ENCODE results near the gene CMSS1.

CMSS1 gene

GRCh38 chr3:99984668-99985067, 167.0 kb downstream of the CMSS1 start:
- no peak for TF ChIP-seq CTCF (IDR thresholded peaks at IDR 0.05; ENCODE audit: low read depth, low read length)
- H3K9me3 ChIP-seq = no peaks in the 10 kb centered on the region

GRCh38 chr3:99990179-99990578, 172.5 kb downstream of the CMSS1 start:
- no peak for DNase-seq
- Histone ChIP-seq H3K27me3 (no peaks in the 10 kb centered on the region), H3K36me3 (no peaks in the 10 kb centered on the region), H3K4me1 (no peaks in the 10 kb centered on the region), H3K9me3 (no peaks in the 10 kb centered on the region; the same call in 1 of the 2 replicates), H3K4me3 (ENCODE audit: low read depth, low read length) (no peak overlapping the region)
- TF ChIP-seq CTCF (IDR thresholded peaks at IDR 0.05; ENCODE audit: low read depth, low read length) = no peak

More at GRCh38 chr3:99984668-99985067, 167.0 kb downstream of the CMSS1 start:
- no peak for DNase-seq
- no peaks in the 10 kb centered on the region for H3K36me3 ChIP-seq
- H3K27me3 ChIP-seq = no peaks in the 10 kb centered on the region
- no peak overlapping the region for H3K4me3 ChIP-seq (ENCODE audit: low read depth, low read length)
- no peaks in the 10 kb centered on the region for H3K4me1 ChIP-seq

DNA sequence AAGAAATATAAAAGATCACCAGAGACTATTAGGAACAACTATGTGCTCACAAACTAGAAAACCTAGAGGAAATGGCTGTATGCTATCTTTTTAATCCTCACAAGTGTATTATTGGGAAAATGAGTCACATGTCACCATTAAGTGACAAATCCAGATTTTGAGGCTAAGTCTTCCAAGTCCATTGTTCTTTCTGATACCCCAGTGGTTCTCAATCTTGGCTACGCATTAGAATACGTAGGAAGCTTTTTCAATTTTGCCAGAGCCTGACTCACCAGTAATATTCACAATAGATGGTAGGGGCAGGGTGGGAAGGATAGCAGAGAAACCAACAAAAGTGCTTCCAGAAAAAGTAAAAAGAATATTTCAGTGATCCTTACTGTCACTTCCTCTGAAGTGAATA, 179.6 kb downstream of the CMSS1 start:
- no peaks in the 10 kb centered on the region; the same call in 1 of the 2 replicates for H3K9me3 ChIP-seq
- H3K36me3 ChIP-seq = no peaks in the 10 kb centered on the region
- no peaks in the 10 kb centered on the region for H3K4me1 ChIP-seq
- DNase-seq = no peak
- H3K4me3 ChIP-seq (ENCODE audit: low read depth, low read length) = no peak overlapping the region
- no peaks in the 10 kb centered on the region for H3K27me3 ChIP-seq
- TF ChIP-seq CTCF (IDR thresholded peaks at IDR 0.05; ENCODE audit: low read depth, low read length) = no peak

DNA sequence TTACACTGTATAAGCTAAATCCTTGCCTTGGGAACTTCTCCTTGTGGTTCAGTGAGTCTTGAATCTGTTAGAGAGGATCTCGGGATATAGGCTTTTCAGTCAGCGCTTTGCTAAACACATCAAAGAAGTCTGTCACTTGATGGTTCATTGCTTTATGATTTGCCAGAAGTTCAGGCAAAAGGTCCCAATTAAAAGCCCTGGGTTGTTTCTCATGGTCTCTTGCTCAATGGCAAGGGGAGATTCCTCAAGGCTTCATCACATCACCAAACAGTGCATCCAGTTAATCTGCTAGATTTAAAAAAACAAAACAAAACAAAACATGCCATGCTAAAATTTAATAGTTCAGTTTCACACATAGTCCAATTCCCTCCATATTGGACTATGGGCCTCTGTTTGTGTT, 181.9 kb downstream of the CMSS1 start:
- Histone ChIP-seq H3K9me3 (no peaks in the 10 kb centered on the region), H3K36me3 (no peaks in the 10 kb centered on the region), H3K4me1 (peaks cover 8% of the 10 kb centered on the region; the same call in 1 of the 2 replicates), H3K27me3 (no peaks in the 10 kb centered on the region), H3K4me3 (ENCODE audit: low read depth, low read length) (no peak overlapping the region)
- no peak for DNase-seq
- TF ChIP-seq CTCF (IDR thresholded peaks at IDR 0.05; ENCODE audit: low read depth, low read length) = no peak

DNA sequence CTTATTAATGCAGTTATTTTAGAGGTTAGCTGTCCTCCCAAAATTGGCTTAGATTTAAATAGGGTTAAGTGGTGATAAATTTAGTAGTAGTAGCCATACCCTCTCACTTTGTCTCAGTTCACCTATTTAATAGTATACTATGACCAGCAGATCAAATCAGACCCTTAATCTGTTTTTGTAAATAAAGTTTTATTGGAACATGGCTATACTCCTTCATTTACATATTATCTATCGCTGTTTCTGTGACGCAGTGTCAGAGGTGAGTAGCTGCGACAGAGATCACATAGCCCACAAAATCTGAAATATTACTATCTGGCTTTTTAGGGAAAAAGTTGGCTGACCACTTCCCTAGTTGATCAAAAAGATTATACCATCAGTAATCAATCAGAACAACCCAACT, 183.4 kb downstream of the CMSS1 start:
- Histone ChIP-seq H3K4me1 (peaks cover 8% of the 10 kb centered on the region), H3K27me3 (no peaks in the 10 kb centered on the region), H3K36me3 (no peaks in the 10 kb centered on the region), H3K9me3 (no peaks in the 10 kb centered on the region), H3K4me3 (ENCODE audit: low read depth, low read length) (no peak overlapping the region)
- no peak for DNase-seq
- TF ChIP-seq CTCF (IDR thresholded peaks at IDR 0.05; ENCODE audit: low read depth, low read length) = no peak

- Histone ChIP-seq H3K4me1 (peaks cover 13% of the 10 kb centered on the region), H3K36me3 (no peaks in the 10 kb centered on the region), H3K4me3 (ENCODE audit: low read depth, low read length) (no peak overlapping the region), H3K9me3 (no peaks in the 10 kb centered on the region), H3K27me3 (no peaks in the 10 kb centered on the region)
- DNase-seq = no peak
- no peak for TF ChIP-seq CTCF (IDR thresholded peaks at IDR 0.05; ENCODE audit: low read depth, low read length)
These were observed 184.0 kb downstream of the CMSS1 start for GRCh38 chr3:100001526-100002270.
